Measurements from ENCODE around the gene LZIC.
A peak's percentile ranks its signal among the peaks of the same experiment; 100 is the strongest.

LZIC gene

GRCh38 chr1:9909234-9910046 is 33.8 kb downstream of the LZIC start:
- H3K9me3 ChIP-seq (ENCODE audit: insufficient read depth, low read depth, low read length) = no peaks in the 10 kb centered on the region
- H3K27me3 ChIP-seq (ENCODE audit: insufficient read depth, low read length, poor library complexity, severe bottlenecking) = no peaks in the 10 kb centered on the region
- H3K9me2 ChIP-seq (replicated peaks; ENCODE audit: low read depth, low read length) = no peaks in the 10 kb centered on the region
- peaks cover 6% of the 10 kb centered on the region for H4K20me1 ChIP-seq (ENCODE audit: insufficient read depth, low read length, poor library complexity, severe bottlenecking)
- H3K9ac ChIP-seq (ENCODE audit: low read depth, low read length, poor library complexity, severe bottlenecking) = peak overlapping the region; percentile 96
- H3K4me1 ChIP-seq (ENCODE audit: insufficient read depth, low read length, poor library complexity, severe bottlenecking) = peaks cover 33% of the 10 kb centered on the region
- H3K36me3 ChIP-seq (ENCODE audit: insufficient read depth, low read length) = no peaks in the 10 kb centered on the region
- H2AFZ ChIP-seq (ENCODE audit: low read length) = peak overlapping the region; percentile 80
- TF ChIP-seq CTCF (conservative IDR thresholded peaks at IDR 0.05; ENCODE audit: low read length) = no peak
- TF ChIP-seq EZH2phosphoT487 (IDR thresholded peaks at IDR 0.05; ENCODE audit: borderline replicate concordance) = no peak
- H3K79me2 ChIP-seq (ENCODE audit: insufficient read depth, low read length) = peaks cover 25% of the 10 kb centered on the region
- no peaks in the 10 kb centered on the region for H3F3A ChIP-seq (ENCODE audit: low read depth)
- peak overlapping the region; percentile 99 for H3K4me3 ChIP-seq (ENCODE audit: low read length, poor library complexity, severe bottlenecking)
- peak overlapping the region; percentile 98 for H3K4me2 ChIP-seq (ENCODE audit: low read depth, low read length, poor library complexity, severe bottlenecking)

DNA sequence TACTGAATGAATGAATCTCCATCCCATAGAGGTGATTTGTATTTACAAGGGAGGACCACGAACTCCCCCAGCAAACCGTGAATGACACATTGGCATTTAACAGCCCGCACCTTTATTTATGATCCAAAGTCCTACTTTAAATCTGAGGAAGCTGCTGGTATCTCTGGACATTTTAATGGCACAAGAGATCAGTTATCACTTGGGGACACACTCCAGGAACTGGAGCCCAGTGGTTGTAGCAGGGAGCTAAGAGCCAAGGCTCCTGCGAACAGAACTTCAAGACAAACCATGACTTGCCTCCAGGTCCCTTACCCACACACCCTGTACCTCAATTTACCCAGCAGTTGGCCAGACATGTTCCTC is 34.3 kb downstream of the LZIC start:
- TF ChIP-seq CTCF (conservative IDR thresholded peaks at IDR 0.05; ENCODE audit: low read length) = no peak
- no peak for TF ChIP-seq EZH2phosphoT487 (IDR thresholded peaks at IDR 0.05; ENCODE audit: borderline replicate concordance)
- H3F3A ChIP-seq (ENCODE audit: low read depth) = no peaks in the 10 kb centered on the region
- H3K4me2 ChIP-seq (ENCODE audit: low read depth, low read length, poor library complexity, severe bottlenecking) = peak overlapping the region; percentile 98
- peaks cover 25% of the 10 kb centered on the region for H3K79me2 ChIP-seq (ENCODE audit: insufficient read depth, low read length)
- no peaks in the 10 kb centered on the region for H3K36me3 ChIP-seq (ENCODE audit: insufficient read depth, low read length)
- H2AFZ ChIP-seq (ENCODE audit: low read length) = no peak overlapping the region; the same call in 1 of the 2 replicates
- peaks cover 33% of the 10 kb centered on the region for H3K4me1 ChIP-seq (ENCODE audit: insufficient read depth, low read length, poor library complexity, severe bottlenecking)
- H3K9ac ChIP-seq (ENCODE audit: low read depth, low read length, poor library complexity, severe bottlenecking) = peak overlapping the region; percentile 96
- peaks cover 6% of the 10 kb centered on the region for H4K20me1 ChIP-seq (ENCODE audit: insufficient read depth, low read length, poor library complexity, severe bottlenecking)
- H3K9me2 ChIP-seq (replicated peaks; ENCODE audit: low read depth, low read length) = no peaks in the 10 kb centered on the region
- H3K4me3 ChIP-seq (ENCODE audit: low read length, poor library complexity, severe bottlenecking) = peak overlapping the region; percentile 99
- no peaks in the 10 kb centered on the region for H3K9me3 ChIP-seq (ENCODE audit: insufficient read depth, low read depth, low read length)
- no peaks in the 10 kb centered on the region for H3K27me3 ChIP-seq (ENCODE audit: insufficient read depth, low read length, poor library complexity, severe bottlenecking)

DNA sequence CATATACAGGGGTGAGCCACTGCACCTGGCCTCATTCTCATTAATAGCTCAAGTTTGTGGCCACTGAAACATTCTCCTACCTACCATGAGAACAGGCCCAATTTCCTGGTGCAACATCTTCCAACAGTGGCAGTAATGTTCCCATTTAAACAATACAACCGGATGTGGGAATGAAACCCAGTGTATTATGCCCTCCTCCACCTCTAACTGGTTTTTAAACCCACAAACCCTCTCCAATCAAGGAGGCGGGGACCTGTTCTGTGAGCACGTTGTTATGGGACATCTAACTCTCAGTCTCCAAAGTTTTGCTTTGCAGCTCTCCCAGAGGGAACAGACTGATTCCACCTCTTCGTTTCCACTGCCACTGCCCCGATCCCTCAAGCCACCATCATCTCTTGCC is 35.8 kb downstream of the LZIC start:
- TF ChIP-seq EZH2phosphoT487 (IDR thresholded peaks at IDR 0.05; ENCODE audit: borderline replicate concordance) (no peak), CTCF (conservative IDR thresholded peaks at IDR 0.05; ENCODE audit: low read length) (no peak)
- Histone ChIP-seq H3K4me2 (ENCODE audit: low read depth, low read length, poor library complexity, severe bottlenecking) (peak overlapping the region; percentile 42), H3K4me3 (ENCODE audit: low read length, poor library complexity, severe bottlenecking) (no peak overlapping the region), H3F3A (ENCODE audit: low read depth) (no peaks in the 10 kb centered on the region), H2AFZ (ENCODE audit: low read length) (no peak overlapping the region), H3K4me1 (ENCODE audit: insufficient read depth, low read length, poor library complexity, severe bottlenecking) (peaks cover 33% of the 10 kb centered on the region), H3K9me3 (ENCODE audit: insufficient read depth, low read depth, low read length) (no peaks in the 10 kb centered on the region), H3K9me2 (replicated peaks; ENCODE audit: low read depth, low read length) (no peaks in the 10 kb centered on the region), H3K36me3 (ENCODE audit: insufficient read depth, low read length) (no peaks in the 10 kb centered on the region), H3K27me3 (ENCODE audit: insufficient read depth, low read length, poor library complexity, severe bottlenecking) (no peaks in the 10 kb centered on the region), H3K9ac (ENCODE audit: low read depth, low read length, poor library complexity, severe bottlenecking) (peak overlapping the region; percentile 8), H4K20me1 (ENCODE audit: insufficient read depth, low read length, poor library complexity, severe bottlenecking) (peaks cover 6% of the 10 kb centered on the region), H3K79me2 (ENCODE audit: insufficient read depth, low read length) (peaks cover 25% of the 10 kb centered on the region)
